SK-N-SH (cell line): ENCODE measurements around the gene IQGAP2. TPM values are rescaled to one million over a fixed set of nuclear protein-coding genes. Genes with fewer than 3 reads are reported as not detected.

Experiments used
- CTCF ChIA-PET: fragments of 300-600, 350-600 bp; formaldehyde crosslinking; extraction: SDS; loops from one replicate; lab custom pipeline; 2021; lab: Yijun Ruan, JAX
- POLR2A ChIA-PET: fragments of 350-600 bp; sonication (Branson Sonifier 250); formaldehyde crosslinking; extraction: SDS; loops from one replicate; lab custom pipeline; 2020; ENCODE audit warnings: antibody characterized with exemption, inconsistent platforms; lab: Yijun Ruan, JAX
- DNase-seq: peaks from one replicate; pipeline ENCODE4 v3.0.0; 2012
- H2AFZ ChIP-seq: fragments of 200-600 bp; sonication (generic); 2 replicates; pipeline ENCODE4 v1.8.1; 2016; ENCODE audit warnings: antibody characterized with exemption, mild to moderate bottlenecking, low read depth
- H3F3A ChIP-seq: fragments of 200-600 bp; sonication (generic); replicated peaks from 2 replicates; pipeline ENCODE3; 2016; ENCODE audit warnings: antibody characterized with exemption, mild to moderate bottlenecking; ENCODE audit not compliant: insufficient read depth
- H3K27ac ChIP-seq, 2 experiments: fragments of 200-500 bp in 1 of 2; fragments of 200-600 bp in 1 of 2; sonication (Bioruptor generic) in 1 of 2; sonication (generic), shearing (Covaris generic) in 1 of 2; 2 replicates each; pipeline versions ENCODE4 v1.5.1 to v1.6.1; 2014 to 2016; ENCODE audit warnings: low read depth in 2 of 2, inconsistent platforms in 1 of 2, low read length in 1 of 2, mild to moderate bottlenecking in 1 of 2, mixed read lengths in 1 of 2
- H3K27me3 ChIP-seq: fragments of 200-600 bp; sonication (generic), shearing (Covaris generic); 2 replicates; pipeline ENCODE4 v1.6.1; 2016; ENCODE audit warnings: mixed run types; ENCODE audit not compliant: insufficient read depth
- H3K36me3 ChIP-seq, 2 experiments: fragments of 200-500 bp in 1 of 2; fragments of 200-600 bp in 1 of 2; sonication (Bioruptor generic) in 1 of 2; sonication (generic) in 1 of 2; replicated peaks in 1 of 2; 2 replicates each; pipeline versions ENCODE3 to v1.5.1; 2014 to 2016; ENCODE audit warnings: low read length in 1 of 2, mild to moderate bottlenecking in 1 of 2; ENCODE audit not compliant: insufficient read depth in 2 of 2, control insufficient read depth in 1 of 2
- H3K4me1 ChIP-seq, 2 experiments: fragments of 200-500 bp in 1 of 2; fragments of 200-600 bp in 1 of 2; sonication (Bioruptor generic) in 1 of 2; sonication (generic), shearing (Covaris generic) in 1 of 2; 2 replicates each; pipeline versions ENCODE4 v1.5.1 to v1.6.1; 2014 to 2016; ENCODE audit warnings: low read depth in 1 of 2, low read length in 1 of 2, mixed run types in 1 of 2; ENCODE audit not compliant: insufficient read depth in 2 of 2, control insufficient read depth in 1 of 2
- H3K4me2 ChIP-seq: fragments of 200-600 bp; sonication (generic), shearing (Covaris generic); 2 replicates; pipeline ENCODE4 v1.6.1; 2017; ENCODE audit warnings: mixed run types
- H3K4me3 ChIP-seq, 2 experiments: fragments of 200-500 bp in 1 of 2; fragments of 200-600 bp in 1 of 2; sonication (Bioruptor generic) in 1 of 2; sonication (generic), shearing (Covaris generic) in 1 of 2; 2 replicates each; pipeline versions ENCODE4 v1.5.1 to v1.8.1; 2014 to 2016; ENCODE audit warnings: low read depth in 2 of 2, inconsistent platforms in 1 of 2, low read length in 1 of 2, mild to moderate bottlenecking in 1 of 2, mixed read lengths in 1 of 2, moderate library complexity in 1 of 2
- H3K79me2 ChIP-seq: fragments of 200-600 bp; sonication (generic); 2 replicates; pipeline ENCODE4 v1.8.1; 2017; ENCODE audit warnings: mild to moderate bottlenecking; ENCODE audit not compliant: insufficient read depth
- H3K9ac ChIP-seq: fragments of 200-600 bp; sonication (generic); 2 replicates; pipeline ENCODE4 v1.6.1; 2017; ENCODE audit warnings: mixed run types
- H3K9me2 ChIP-seq: fragments of 200-600 bp; sonication (generic); 2 replicates; pipeline ENCODE4 v1.6.1; 2017; ENCODE audit warnings: mixed run types
- H3K9me3 ChIP-seq: fragments of 200-600 bp; sonication (generic); 2 replicates; pipeline ENCODE4 v1.6.1; 2017; ENCODE audit warnings: mixed run types, mild to moderate bottlenecking, moderate library complexity
- H4K20me1 ChIP-seq: fragments of 200-600 bp; sonication (generic); 2 replicates; pipeline ENCODE4 v1.6.1; 2017; ENCODE audit warnings: mild to moderate bottlenecking, mixed run types; ENCODE audit not compliant: insufficient read depth
- GATA2 ChIP-seq: sonication (generic); formaldehyde crosslinking; IDR thresholded peaks from 2 replicates; pipeline ENCODE4 v1.5.0; 2020; ENCODE audit warnings: mild to moderate bottlenecking, missing genetic modification reagents
- POLR2AphosphoS5 ChIP-seq: IDR thresholded peaks from 2 replicates; pipeline ENCODE4 v1.6.1; 2012; ENCODE audit warnings: low read depth, low read length
- RAD21 ChIP-seq: IDR thresholded peaks from 2 replicates; pipeline ENCODE4 v1.6.1; 2012; ENCODE audit warnings: mild to moderate bottlenecking, low read length
- RFX5 ChIP-seq: IDR thresholded peaks from 2 replicates; pipeline ENCODE4 v1.6.1; 2012; ENCODE audit warnings: mild to moderate bottlenecking, improper control_type of control experiment, low read length
- RXRA ChIP-seq: IDR thresholded peaks from 2 replicates; pipeline ENCODE4 v1.4.0; 2012; ENCODE audit warnings: low read depth, mild to moderate bottlenecking, borderline replicate concordance
- SIN3A ChIP-seq: IDR thresholded peaks from 2 replicates; pipeline ENCODE4 v1.6.1; 2012; ENCODE audit warnings: low read depth, mild to moderate bottlenecking, low read length, moderate library complexity, borderline replicate concordance
- WGBS: methylation state at CpG from one replicate; pipeline ENCODE4 v1.1.6; 2017; ENCODE audit warnings: low lambda C conversion rate; 5-methylcytosine and 5-hydroxymethylcytosine counted together
- polyA plus RNA-seq, 3 experiments: library from polyadenylated mRNA; depleted of rRNA; stranded (reverse); fragments of >200 nt; gene quantifications; 2 replicates each; pipeline ENCODE4 v1.2.3, GENCODE V29; 2012
- TF ChIP-seq, protein P1 (sequence below): IDR thresholded peaks from 2 replicates; pipeline ENCODE4 v1.4.0; 2012; ENCODE audit warnings: low read depth, borderline replicate concordance
- TF ChIP-seq, protein P2 (sequence below): IDR thresholded peaks from 2 replicates; pipeline ENCODE4; 2012
- TF ChIP-seq, protein P3 (sequence below): fragments of 200-600 bp; sonication (generic); IDR thresholded peaks from 2 replicates; pipeline ENCODE4 v1.6.1; 2017; ENCODE audit warnings: antibody characterized with exemption, mild to moderate bottlenecking, moderate library complexity

Gene IQGAP2
- polyA plus RNA-seq, 1 of the 3 experiments (the other 2 are of a cell fraction), result 2.1 TPM

DNA sequence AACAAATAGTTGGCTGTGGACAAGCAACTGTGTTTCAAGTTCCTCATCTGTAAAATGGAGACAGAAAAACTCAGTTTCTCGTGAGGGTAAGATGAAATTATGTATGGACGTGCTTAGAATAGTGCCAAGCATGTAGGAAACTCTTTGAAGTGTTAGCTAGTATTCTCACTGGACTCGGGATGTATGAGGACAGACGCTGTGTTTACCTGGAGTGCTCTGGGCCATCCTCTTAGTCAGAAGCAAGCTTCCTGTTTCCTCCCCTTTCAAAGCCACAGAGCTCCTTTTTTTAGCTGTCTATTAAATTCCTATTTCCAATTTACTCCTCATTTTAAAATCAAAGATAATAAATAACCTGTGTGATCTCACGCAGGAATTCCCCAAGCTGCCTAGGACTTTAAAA, 23.8 kb upstream of the IQGAP2 start:
- CTCF ChIA-PET, result interaction anchor here (1.2 kb wide), 1 partner anchor 24 kb away, joined by 4 read pairs; no protein-coding TSS in a partner anchor
- no peak for DNase-seq
- no peaks in the 10 kb centered on the region for H3F3A ChIP-seq
- peaks cover 0 to 5% of the 10 kb centered on the region in 2 experiments; a peak in 1 of 4 replicates for H3K4me1 ChIP-seq
- H3K9me3 ChIP-seq, result no peaks in the 10 kb centered on the region
- TF ChIP-seq, protein P1, sequence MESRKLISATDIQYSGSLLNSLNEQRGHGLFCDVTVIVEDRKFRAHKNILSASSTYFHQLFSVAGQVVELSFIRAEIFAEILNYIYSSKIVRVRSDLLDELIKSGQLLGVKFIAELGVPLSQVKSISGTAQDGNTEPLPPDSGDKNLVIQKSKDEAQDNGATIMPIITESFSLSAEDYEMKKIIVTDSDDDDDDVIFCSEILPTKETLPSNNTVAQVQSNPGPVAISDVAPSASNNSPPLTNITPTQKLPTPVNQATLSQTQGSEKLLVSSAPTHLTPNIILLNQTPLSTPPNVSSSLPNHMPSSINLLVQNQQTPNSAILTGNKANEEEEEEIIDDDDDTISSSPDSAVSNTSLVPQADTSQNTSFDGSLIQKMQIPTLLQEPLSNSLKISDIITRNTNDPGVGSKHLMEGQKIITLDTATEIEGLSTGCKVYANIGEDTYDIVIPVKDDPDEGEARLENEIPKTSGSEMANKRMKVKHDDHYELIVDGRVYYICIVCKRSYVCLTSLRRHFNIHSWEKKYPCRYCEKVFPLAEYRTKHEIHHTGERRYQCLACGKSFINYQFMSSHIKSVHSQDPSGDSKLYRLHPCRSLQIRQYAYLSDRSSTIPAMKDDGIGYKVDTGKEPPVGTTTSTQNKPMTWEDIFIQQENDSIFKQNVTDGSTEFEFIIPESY, result no peak
- no peak for TF ChIP-seq RAD21
- TF ChIP-seq RXRA, result no peak
- no peak for TF ChIP-seq SIN3A
- TF ChIP-seq, protein P2, sequence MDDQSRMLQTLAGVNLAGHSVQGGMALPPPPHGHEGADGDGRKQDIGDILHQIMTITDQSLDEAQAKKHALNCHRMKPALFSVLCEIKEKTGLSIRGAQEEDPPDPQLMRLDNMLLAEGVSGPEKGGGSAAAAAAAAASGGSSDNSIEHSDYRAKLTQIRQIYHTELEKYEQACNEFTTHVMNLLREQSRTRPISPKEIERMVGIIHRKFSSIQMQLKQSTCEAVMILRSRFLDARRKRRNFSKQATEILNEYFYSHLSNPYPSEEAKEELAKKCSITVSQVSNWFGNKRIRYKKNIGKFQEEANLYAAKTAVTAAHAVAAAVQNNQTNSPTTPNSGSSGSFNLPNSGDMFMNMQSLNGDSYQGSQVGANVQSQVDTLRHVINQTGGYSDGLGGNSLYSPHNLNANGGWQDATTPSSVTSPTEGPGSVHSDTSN, result no peak
- no peak for TF ChIP-seq RFX5
- TF ChIP-seq, protein P3, sequence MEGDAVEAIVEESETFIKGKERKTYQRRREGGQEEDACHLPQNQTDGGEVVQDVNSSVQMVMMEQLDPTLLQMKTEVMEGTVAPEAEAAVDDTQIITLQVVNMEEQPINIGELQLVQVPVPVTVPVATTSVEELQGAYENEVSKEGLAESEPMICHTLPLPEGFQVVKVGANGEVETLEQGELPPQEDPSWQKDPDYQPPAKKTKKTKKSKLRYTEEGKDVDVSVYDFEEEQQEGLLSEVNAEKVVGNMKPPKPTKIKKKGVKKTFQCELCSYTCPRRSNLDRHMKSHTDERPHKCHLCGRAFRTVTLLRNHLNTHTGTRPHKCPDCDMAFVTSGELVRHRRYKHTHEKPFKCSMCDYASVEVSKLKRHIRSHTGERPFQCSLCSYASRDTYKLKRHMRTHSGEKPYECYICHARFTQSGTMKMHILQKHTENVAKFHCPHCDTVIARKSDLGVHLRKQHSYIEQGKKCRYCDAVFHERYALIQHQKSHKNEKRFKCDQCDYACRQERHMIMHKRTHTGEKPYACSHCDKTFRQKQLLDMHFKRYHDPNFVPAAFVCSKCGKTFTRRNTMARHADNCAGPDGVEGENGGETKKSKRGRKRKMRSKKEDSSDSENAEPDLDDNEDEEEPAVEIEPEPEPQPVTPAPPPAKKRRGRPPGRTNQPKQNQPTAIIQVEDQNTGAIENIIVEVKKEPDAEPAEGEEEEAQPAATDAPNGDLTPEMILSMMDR, result no peak
- H4K20me1 ChIP-seq, result no peaks in the 10 kb centered on the region
- no peak overlapping the region for H3K4me3 ChIP-seq
- H3K4me2 ChIP-seq, result no peak overlapping the region
- no peaks in the 10 kb centered on the region for H3K79me2 ChIP-seq
- H3K9ac ChIP-seq, result no peak overlapping the region
- H3K36me3 ChIP-seq, result no peaks in the 10 kb centered on the region
- no peaks in the 10 kb centered on the region for H3K9me2 ChIP-seq
- no peak overlapping the region for H3K27ac ChIP-seq
- POLR2A ChIA-PET, result no interaction called here
- no peak overlapping the region for H2AFZ ChIP-seq
- WGBS, result 71% methylated on average over 5 of the region's 5 CpGs
- no peaks in the 10 kb centered on the region; the same call in 1 of the 2 replicates for H3K27me3 ChIP-seq

DNA sequence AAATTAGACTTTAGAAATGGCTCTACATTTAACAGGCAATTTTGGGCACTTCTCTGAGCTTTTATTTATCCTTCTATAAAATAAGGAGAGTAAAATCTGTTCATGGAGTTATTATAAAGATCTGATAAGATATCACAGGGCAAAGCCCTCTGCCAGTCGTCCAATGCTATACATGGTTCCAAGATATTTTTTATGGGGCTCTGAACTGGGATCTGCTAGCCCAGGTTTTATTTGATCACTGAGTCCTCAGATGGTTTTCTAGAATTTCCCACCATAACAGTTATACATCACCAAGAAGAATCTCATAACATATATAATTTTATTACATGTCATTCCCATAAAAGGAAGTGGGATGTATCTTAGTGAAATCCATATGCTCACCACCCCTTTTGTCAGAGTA, 23.2 kb upstream of the IQGAP2 start:
- TF ChIP-seq GATA2 (no peak), POLR2AphosphoS5 (no peak)
- H3K4me1 ChIP-seq, result peaks cover 0 to 7% of the 10 kb centered on the region in 2 experiments; a peak in 1 of 4 replicates
- no peak overlapping the region for H2AFZ ChIP-seq
- no peaks in the 10 kb centered on the region for H3F3A ChIP-seq
- ChIA-PET POLR2A (no interaction called here), CTCF (no interaction called here)
- WGBS, result 73% methylated on average over 1 of the region's 1 CpG
- H3K9me2 ChIP-seq, result no peaks in the 10 kb centered on the region
- H3K9ac ChIP-seq, result no peak overlapping the region
- no peaks in the 10 kb centered on the region for H3K79me2 ChIP-seq
- H4K20me1 ChIP-seq, result no peaks in the 10 kb centered on the region
- no peaks in the 10 kb centered on the region; the same call in 1 of the 2 replicates for H3K27me3 ChIP-seq
- H3K4me2 ChIP-seq, result no peak overlapping the region
- no peak for DNase-seq
- no peaks in the 10 kb centered on the region for H3K9me3 ChIP-seq
- H3K36me3 ChIP-seq, result no peaks in the 10 kb centered on the region
- no peak overlapping the region for H3K27ac ChIP-seq
- no peak overlapping the region for H3K4me3 ChIP-seq
